HUES48 (cell line): ENCODE measurements around the gene MARCHF6.

ENCODE experiments used
- H3K27ac ChIP-seq: one replicate; pipeline ENCODE4 v1.7.0; 2013; ENCODE audit warnings: low read depth, low read length, inconsistent platforms
- H3K27me3 ChIP-seq: 2 replicates; pipeline ENCODE4 v1.6.1; 2013; ENCODE audit warnings: mild to moderate bottlenecking, low read length; ENCODE audit not compliant: control insufficient read depth, insufficient read depth
- H3K36me3 ChIP-seq: 2 replicates; pipeline ENCODE4 v1.6.1; 2013; ENCODE audit warnings: low read length; ENCODE audit not compliant: control insufficient read depth, insufficient read depth
- H3K4me1 ChIP-seq: 2 replicates; pipeline ENCODE4 v1.6.1; 2013; ENCODE audit warnings: mild to moderate bottlenecking, low read length; ENCODE audit not compliant: control insufficient read depth, insufficient read depth
- H3K4me3 ChIP-seq: 2 replicates; pipeline ENCODE4 v1.5.1; 2013; ENCODE audit warnings: mild to moderate bottlenecking, low read depth, low read length
- H3K9ac ChIP-seq: 2 replicates; pipeline ENCODE4 v1.6.1; 2013; ENCODE audit warnings: mild to moderate bottlenecking, low read depth, low read length, moderate library complexity
- H3K9me3 ChIP-seq: 2 replicates; pipeline ENCODE4 v1.6.1; 2013; ENCODE audit warnings: low read length; ENCODE audit not compliant: control insufficient read depth, insufficient read depth

MARCHF6 gene

GRCh38 chr5:10328323-10328722, 25.2 kb upstream of the MARCHF6 start:
- no peak overlapping the region for H3K4me3 ChIP-seq
- H3K9ac ChIP-seq, result no peak overlapping the region
- peaks cover 37% of the 10 kb centered on the region for H3K27me3 ChIP-seq
- H3K9me3 ChIP-seq, result no peaks in the 10 kb centered on the region
- no peak overlapping the region for H3K27ac ChIP-seq
- no peaks in the 10 kb centered on the region for H3K36me3 ChIP-seq
- H3K4me1 ChIP-seq, result no peaks in the 10 kb centered on the region

GRCh38 chr5:10329446-10329819, 24.1 kb upstream of the MARCHF6 start:
- Histone ChIP-seq H3K36me3 (no peaks in the 10 kb centered on the region), H3K27ac (no peak overlapping the region), H3K27me3 (peaks cover 48% of the 10 kb centered on the region), H3K4me3 (no peak overlapping the region), H3K4me1 (no peaks in the 10 kb centered on the region), H3K9me3 (no peaks in the 10 kb centered on the region), H3K9ac (no peak overlapping the region)

- no peak overlapping the region for H3K27ac ChIP-seq
Observed at GRCh38 chr5:10329820-10330481, 23.5 kb upstream of the MARCHF6 start.

GRCh38 chr5:10330511-10331230, 22.8 kb upstream of the MARCHF6 start:
- Histone ChIP-seq H3K27me3 (peaks cover 60% of the 10 kb centered on the region), H3K27ac (no peak overlapping the region), H3K9ac (no peak overlapping the region), H3K4me3 (no peak overlapping the region), H3K36me3 (no peaks in the 10 kb centered on the region), H3K4me1 (no peaks in the 10 kb centered on the region), H3K9me3 (no peaks in the 10 kb centered on the region)

More at GRCh38 chr5:10329820-10330481, 23.5 kb upstream of the MARCHF6 start:
- Histone ChIP-seq H3K4me3 (no peak overlapping the region), H3K27me3 (peaks cover 53% of the 10 kb centered on the region), H3K9me3 (no peaks in the 10 kb centered on the region), H3K9ac (no peak overlapping the region), H3K36me3 (no peaks in the 10 kb centered on the region), H3K4me1 (no peaks in the 10 kb centered on the region)

- H3K9me3 ChIP-seq, result no peaks in the 10 kb centered on the region
- no peak overlapping the region for H3K27ac ChIP-seq
- H3K4me1 ChIP-seq, result no peaks in the 10 kb centered on the region
- no peak overlapping the region for H3K9ac ChIP-seq
- H3K4me3 ChIP-seq, result no peak overlapping the region
- H3K27me3 ChIP-seq, result peaks cover 64% of the 10 kb centered on the region
- H3K36me3 ChIP-seq, result no peaks in the 10 kb centered on the region
Observed at GRCh38 chr5:10331341-10331796, 22.1 kb upstream of the MARCHF6 start.

GRCh38 chr5:10332301-10332700, 21.2 kb upstream of the MARCHF6 start:
- H3K4me1 ChIP-seq, result no peaks in the 10 kb centered on the region
- no peaks in the 10 kb centered on the region for H3K9me3 ChIP-seq
- H3K27me3 ChIP-seq, result peaks cover 64% of the 10 kb centered on the region
- H3K9ac ChIP-seq, result no peak overlapping the region
- no peak overlapping the region for H3K4me3 ChIP-seq
- no peak overlapping the region for H3K27ac ChIP-seq
- H3K36me3 ChIP-seq, result no peaks in the 10 kb centered on the region

- Histone ChIP-seq H3K27ac (no peak overlapping the region), H3K9me3 (no peaks in the 10 kb centered on the region), H3K4me1 (no peaks in the 10 kb centered on the region), H3K27me3 (peaks cover 64% of the 10 kb centered on the region), H3K9ac (no peak overlapping the region), H3K36me3 (no peaks in the 10 kb centered on the region), H3K4me3 (peak overlapping the region; percentile 80)
Observed at GRCh38 chr5:10333154-10334006, 20.1 kb upstream of the MARCHF6 start.

- H3K27ac ChIP-seq, result no peak overlapping the region
- no peak overlapping the region for H3K9ac ChIP-seq
- H3K36me3 ChIP-seq, result no peaks in the 10 kb centered on the region
- H3K9me3 ChIP-seq, result no peaks in the 10 kb centered on the region
- 0 out of 2 replicates have a peak, but pooled peaks cover 6% of the 10 kb centered on the region for H3K4me1 ChIP-seq
- H3K27me3 ChIP-seq, result peaks cover 62% of the 10 kb centered on the region
- H3K4me3 ChIP-seq, result no peak overlapping the region
Observed at GRCh38 chr5:10334831-10335230, 18.7 kb upstream of the MARCHF6 start.

- H3K9me3 ChIP-seq, result no peaks in the 10 kb centered on the region
- 0 out of 2 replicates have a peak, but pooled peaks cover 9% of the 10 kb centered on the region for H3K4me1 ChIP-seq
- no peaks in the 10 kb centered on the region for H3K36me3 ChIP-seq
- no peak overlapping the region for H3K27ac ChIP-seq
- no peak overlapping the region for H3K9ac ChIP-seq
- H3K27me3 ChIP-seq, result peaks cover 52% of the 10 kb centered on the region
- no peak overlapping the region for H3K4me3 ChIP-seq
Observed at GRCh38 chr5:10335711-10336470, 17.6 kb upstream of the MARCHF6 start.

GRCh38 chr5:10337107-10337506, 16.4 kb upstream of the MARCHF6 start:
- 0 out of 2 replicates have a peak, but pooled peaks cover 9% of the 10 kb centered on the region for H3K4me1 ChIP-seq
- H3K27ac ChIP-seq, result no peak overlapping the region
- H3K9me3 ChIP-seq, result no peaks in the 10 kb centered on the region
- H3K27me3 ChIP-seq, result peaks cover 40% of the 10 kb centered on the region
- H3K9ac ChIP-seq, result no peak overlapping the region
- no peaks in the 10 kb centered on the region for H3K36me3 ChIP-seq
- no peak overlapping the region for H3K4me3 ChIP-seq
